Caco-2 (cell line): Measurements from ENCODE around the gene STRIP1. TPM values are rescaled to one million over a fixed set of nuclear protein-coding genes. Genes with fewer than 3 reads are reported as not detected.

Experiments
- BruUV-seq: library from RNA; stranded (reverse); fragments of 400-500 nt; replicated peaks from 2 replicates; lab custom pipeline; 2021; lab: Mats Ljungman, UMichigan
- CTCF ChIA-PET: fragments of 300-600 bp; sonication (Branson Sonifier 250); formaldehyde crosslinking; loops from one replicate; lab custom pipeline; 2022; ENCODE audit warnings: antibody characterized with exemption; lab: Charles Lee
- POLR2A ChIA-PET: fragments of 300-600 bp; sonication (Branson Sonifier 250); formaldehyde crosslinking; loops from one replicate; lab custom pipeline; 2022; ENCODE audit warnings: antibody characterized with exemption; lab: Charles Lee
- DNase-seq, 2 experiments: peaks; one replicate each; pipeline versions ENCODE4 v3.0.0 to v3.0.0-alpha.2; 2020 to 2022
- H3K27me3 ChIP-seq: replicated peaks from 2 replicates; pipeline ENCODE4 v1.6.0; 2011; ENCODE audit warnings: low read length; ENCODE audit not compliant: control insufficient read depth, insufficient read depth
- H3K36me3 ChIP-seq: 2 replicates; pipeline ENCODE4 v1.5.1; 2011; ENCODE audit warnings: low read length; ENCODE audit not compliant: control insufficient read depth, insufficient read depth
- H3K4me1 ChIP-seq: fragments of 250-450 bp; sonication (Bioruptor Pico); 2 replicates; pipeline ENCODE4 v1.5.1; 2020; ENCODE audit warnings: mild to moderate bottlenecking
- H3K4me3 ChIP-seq: 2 replicates; pipeline ENCODE4 v1.5.1; 2011; ENCODE audit warnings: low read depth, mild to moderate bottlenecking, control low read depth, low read length
- H3K9me3 ChIP-seq: fragments of 250-450 bp; sonication (Bioruptor Pico); 2 replicates; pipeline ENCODE4 v1.5.1; 2020; ENCODE audit warnings: mild to moderate bottlenecking, moderate library complexity
- H3K27ac Mint-ChIP-seq: one replicate; pipeline ENCODE4 v1.8.0; 2022; ENCODE audit warnings: mixed read lengths; ENCODE audit not compliant: unreplicated experiment
- H3K27me3 Mint-ChIP-seq: one replicate; pipeline ENCODE4 v1.8.0; 2022; ENCODE audit warnings: mixed read lengths; ENCODE audit not compliant: insufficient read depth, unreplicated experiment
- H3K36me3 Mint-ChIP-seq: one replicate; pipeline ENCODE4 v1.8.0; 2022; ENCODE audit warnings: mild to moderate bottlenecking, mixed read lengths; ENCODE audit not compliant: insufficient read depth, unreplicated experiment
- H3K4me1 Mint-ChIP-seq: one replicate; pipeline ENCODE4 v1.8.0; 2022; ENCODE audit warnings: low read depth, mixed read lengths; ENCODE audit not compliant: unreplicated experiment
- H3K4me3 Mint-ChIP-seq: one replicate; pipeline ENCODE4 v1.8.0; 2022; ENCODE audit warnings: mild to moderate bottlenecking, moderate library complexity, mixed read lengths; ENCODE audit not compliant: unreplicated experiment
- H3K9me3 Mint-ChIP-seq: one replicate; pipeline ENCODE4 v1.8.0; 2022; ENCODE audit warnings: mixed read lengths; ENCODE audit not compliant: unreplicated experiment
- CTCF ChIP-seq, 2 experiments: fragments of 200-600 bp in 1 of 2; IDR thresholded peaks; 1 replicate in 1 of 2; 2 replicates in 1 of 2; pipeline versions ENCODE4 v1.5.1 to v1.8.0; 2011 to 2022; ENCODE audit warnings: antibody characterized with exemption in 1 of 2, control low read depth in 1 of 2, inconsistent platforms in 1 of 2, low read depth in 1 of 2, low read length in 1 of 2, mild to moderate bottlenecking in 1 of 2, moderate library complexity in 1 of 2; ENCODE audit not compliant: insufficient read depth in 1 of 2, severe bottlenecking in 1 of 2, unreplicated experiment in 1 of 2
- intact Hi-C: fragments of 100-400 bp; cut with micrococcal nuclease; formaldehyde crosslinking; loops from one replicate; pipeline ENCODE4 v1.10.0; 2022; ENCODE audit not compliant: unreplicated experiment
- total RNA-seq: library from RNA; stranded (reverse); gene quantifications from 2 replicates; pipeline ENCODE4 v1.2.3, GENCODE V29; 2022

STRIP1 gene
- total RNA-seq, 1 experiment from 2014 or later = 36.1 TPM

GRCh38 chr1:109990302-109990653, 44.1 kb upstream of the STRIP1 start:
- no peak for DNase-seq
- H3K27me3 Mint-ChIP-seq = no peaks in the 10 kb centered on the region
- Histone ChIP-seq H3K36me3 (no peaks in the 10 kb centered on the region), H3K27me3 (no peaks in the 10 kb centered on the region), H3K4me1 (no peaks in the 10 kb centered on the region), H3K4me3 (no peak overlapping the region), H3K9me3 (no peaks in the 10 kb centered on the region)
- H3K27ac Mint-ChIP-seq = no peak overlapping the region
- TF ChIP-seq CTCF (IDR thresholded peaks at IDR 0.05; ENCODE audit: insufficient read depth in 1 of 2, low read depth in 1 of 2, low read length in 1 of 2, severe bottlenecking in 1 of 2, unreplicated experiment in 1 of 2) = no peak
- no peaks in the 10 kb centered on the region for H3K9me3 Mint-ChIP-seq
- no peaks in the 10 kb centered on the region for H3K36me3 Mint-ChIP-seq
- CTCF ChIA-PET = no interaction called here
- BruUV-seq = no TSS peak
- no peak overlapping the region for H3K4me3 Mint-ChIP-seq
- no peaks in the 10 kb centered on the region for H3K4me1 Mint-ChIP-seq
- intact Hi-C loops = no loop called here
- POLR2A ChIA-PET = no interaction called here

- ChIA-PET CTCF (no interaction called here), POLR2A (no interaction called here)
- H3K27ac Mint-ChIP-seq = no peak overlapping the region
Observed at GRCh38 chr1:109991400-109991925, 43.0 kb upstream of the STRIP1 start.

GRCh38 chr1:109993885-109994284, 40.5 kb upstream of the STRIP1 start:
- no peak for DNase-seq
- intact Hi-C loops = no loop called here

More at GRCh38 chr1:109991400-109991925, 43.0 kb upstream of the STRIP1 start:
- TF ChIP-seq CTCF (IDR thresholded peaks at IDR 0.05; ENCODE audit: insufficient read depth in 1 of 2, low read depth in 1 of 2, low read length in 1 of 2, severe bottlenecking in 1 of 2, unreplicated experiment in 1 of 2) = no peak
- Histone ChIP-seq H3K4me3 (no peak overlapping the region), H3K36me3 (no peaks in the 10 kb centered on the region), H3K27me3 (no peaks in the 10 kb centered on the region), H3K4me1 (no peaks in the 10 kb centered on the region), H3K9me3 (no peaks in the 10 kb centered on the region)
- H3K9me3 Mint-ChIP-seq = no peaks in the 10 kb centered on the region
- intact Hi-C loops = no loop called here
- H3K36me3 Mint-ChIP-seq = no peaks in the 10 kb centered on the region
- no peaks in the 10 kb centered on the region for H3K4me1 Mint-ChIP-seq
- BruUV-seq = no TSS peak
- no peaks in the 10 kb centered on the region for H3K27me3 Mint-ChIP-seq
- no peak overlapping the region for H3K4me3 Mint-ChIP-seq
- no peak for DNase-seq

More at GRCh38 chr1:109993885-109994284, 40.5 kb upstream of the STRIP1 start:
- no peak overlapping the region for H3K27ac Mint-ChIP-seq
- H3K9me3 Mint-ChIP-seq = no peaks in the 10 kb centered on the region
- TF ChIP-seq CTCF (IDR thresholded peaks at IDR 0.05; ENCODE audit: insufficient read depth in 1 of 2, low read depth in 1 of 2, low read length in 1 of 2, severe bottlenecking in 1 of 2, unreplicated experiment in 1 of 2) = no peak
- H3K27me3 Mint-ChIP-seq = no peaks in the 10 kb centered on the region
- no peaks in the 10 kb centered on the region for H3K9me3 ChIP-seq
- CTCF ChIA-PET = interaction anchor here (0.6 kb wide), 1 partner anchor 204 kb away, joined by 4 read pairs; no protein-coding TSS in a partner anchor
- H3K27me3 ChIP-seq = no peaks in the 10 kb centered on the region
- POLR2A ChIA-PET = no interaction called here
- peaks cover 9% of the 10 kb centered on the region for H3K36me3 Mint-ChIP-seq
- H3K36me3 ChIP-seq = no peaks in the 10 kb centered on the region
- no peak overlapping the region for H3K4me3 ChIP-seq
- no peaks in the 10 kb centered on the region for H3K4me1 ChIP-seq
- no peaks in the 10 kb centered on the region for H3K4me1 Mint-ChIP-seq
- no TSS peak for BruUV-seq
- no peak overlapping the region for H3K4me3 Mint-ChIP-seq
